ENCODE measurements around the gene HK3.
"Not testable (repeated sequence)": the region's sequence is repeated elsewhere in the genome, so short reads cannot be mapped to it uniquely, and the experiment has no call there.

Gene HK3

GRCh38 chr5:176874198-176874780, 24.9 kb downstream of the HK3 start:
- FAIRE-seq (no peak), DNase-seq (ENCODE audit: insufficient read length, low spot score) (no peak)
- no peak for TF ChIP-seq POLR2A (IDR thresholded peaks at IDR 0.05; ENCODE audit: low read depth, low read length)

GRCh38 chr5:176873541-176874172, 25.5 kb downstream of the HK3 start:
- no peak for FAIRE-seq
- no peak for TF ChIP-seq POLR2A (IDR thresholded peaks at IDR 0.05; ENCODE audit: low read depth, low read length)
- DNase-seq (ENCODE audit: insufficient read length, low spot score), result no peak

GRCh38 chr5:176873011-176873410, 26.1 kb downstream of the HK3 start:
- not testable (repeated sequence) for FAIRE-seq; DNase-seq (ENCODE audit: insufficient read length, low spot score)

GRCh38 chr5:176872586-176872985, 26.6 kb downstream of the HK3 start:
- not testable (repeated sequence) for DNase-seq (ENCODE audit: insufficient read length, low spot score); FAIRE-seq

- FAIRE-seq; DNase-seq (ENCODE audit: insufficient read length, low spot score): not testable (repeated sequence)
These were observed 28.5 kb downstream of the HK3 start for GRCh38 chr5:176870644-176871043.

- no peak for FAIRE-seq
- peak; percentile 76 for DNase-seq (ENCODE audit: insufficient read length, low spot score)
- no peak for TF ChIP-seq POLR2A (IDR thresholded peaks at IDR 0.05; ENCODE audit: low read depth, low read length)
These were observed 29.0 kb downstream of the HK3 start for GRCh38 chr5:176870110-176870591.

- TF ChIP-seq POLR2A (IDR thresholded peaks at IDR 0.05; ENCODE audit: low read depth, low read length), result no peak
- FAIRE-seq (no peak), DNase-seq (ENCODE audit: insufficient read length, low spot score) (no peak)
These were observed 29.5 kb downstream of the HK3 start for GRCh38 chr5:176869501-176870109.

GRCh38 chr5:176868731-176869130, 30.4 kb downstream of the HK3 start:
- FAIRE-seq, result no peak
- DNase-seq (ENCODE audit: insufficient read length, low spot score), result no peak
- TF ChIP-seq POLR2A (IDR thresholded peaks at IDR 0.05; ENCODE audit: low read depth, low read length), result no peak

- no peak for DNase-seq (ENCODE audit: insufficient read length, low spot score)
- FAIRE-seq, result no peak
These were observed 31.0 kb downstream of the HK3 start for GRCh38 chr5:176868126-176868525.

GRCh38 chr5:176866707-176867310, 32.3 kb downstream of the HK3 start:
- TF ChIP-seq POLR2A (IDR thresholded peaks at IDR 0.05; ENCODE audit: low read depth, low read length), result no peak
- DNase-seq (ENCODE audit: insufficient read length, low spot score) (no peak), FAIRE-seq (no peak)

More at GRCh38 chr5:176868126-176868525, 31.0 kb downstream of the HK3 start:
- no peak for TF ChIP-seq POLR2A (IDR thresholded peaks at IDR 0.05; ENCODE audit: low read depth, low read length)

- no peak for DNase-seq (ENCODE audit: insufficient read length, low spot score)
- FAIRE-seq, result no peak
- no peak for TF ChIP-seq POLR2A (IDR thresholded peaks at IDR 0.05; ENCODE audit: low read depth, low read length)
These were observed 33.2 kb downstream of the HK3 start for GRCh38 chr5:176865964-176866363.

- no peak for DNase-seq (ENCODE audit: insufficient read length, low spot score)
- no peak for TF ChIP-seq POLR2A (IDR thresholded peaks at IDR 0.05; ENCODE audit: low read depth, low read length)
- FAIRE-seq, result no peak
These were observed 34.4 kb downstream of the HK3 start for GRCh38 chr5:176864755-176865154.

- no peak for FAIRE-seq
- no peak for DNase-seq (ENCODE audit: insufficient read length, low spot score)
- no peak for TF ChIP-seq POLR2A (IDR thresholded peaks at IDR 0.05; ENCODE audit: low read depth, low read length)
These were observed 35.4 kb downstream of the HK3 start for GRCh38 chr5:176863765-176864098.

- FAIRE-seq (no peak), DNase-seq (ENCODE audit: insufficient read length, low spot score) (no peak)
- TF ChIP-seq POLR2A (IDR thresholded peaks at IDR 0.05; ENCODE audit: low read depth, low read length), result no peak
These were observed 35.9 kb downstream of the HK3 start for GRCh38 chr5:176863041-176863764.

All from H54 (cell line).